IPS-15b (cell line): ENCODE results near the gene CNIH4.
"Not testable (repeated sequence)": the region's sequence is repeated elsewhere in the genome, so short reads cannot be mapped to it uniquely, and the experiment has no call there.

Source experiments
- H3K27me3 ChIP-seq: one replicate; pipeline ENCODE4 v1.6.1; 2013; ENCODE audit warnings: low read length; ENCODE audit not compliant: control insufficient read depth, insufficient read depth
- H3K36me3 ChIP-seq: one replicate; pipeline ENCODE4 v1.6.1; 2013; ENCODE audit warnings: low read length; ENCODE audit not compliant: control insufficient read depth, insufficient read depth
- H3K4me1 ChIP-seq: one replicate; pipeline ENCODE4 v1.6.1; 2013; ENCODE audit warnings: mild to moderate bottlenecking, low read length; ENCODE audit not compliant: control insufficient read depth, insufficient read depth
- H3K4me3 ChIP-seq: one replicate; pipeline ENCODE4 v1.5.1; 2013; ENCODE audit warnings: low read depth, low read length
- H3K9ac ChIP-seq: one replicate; pipeline ENCODE4 v1.6.1; 2013; ENCODE audit warnings: low read depth, mild to moderate bottlenecking, low read length
- H3K9me3 ChIP-seq: one replicate; pipeline ENCODE4 v1.6.1; 2013; ENCODE audit warnings: mild to moderate bottlenecking, low read length; ENCODE audit not compliant: control insufficient read depth, insufficient read depth

CNIH4 gene

DNA sequence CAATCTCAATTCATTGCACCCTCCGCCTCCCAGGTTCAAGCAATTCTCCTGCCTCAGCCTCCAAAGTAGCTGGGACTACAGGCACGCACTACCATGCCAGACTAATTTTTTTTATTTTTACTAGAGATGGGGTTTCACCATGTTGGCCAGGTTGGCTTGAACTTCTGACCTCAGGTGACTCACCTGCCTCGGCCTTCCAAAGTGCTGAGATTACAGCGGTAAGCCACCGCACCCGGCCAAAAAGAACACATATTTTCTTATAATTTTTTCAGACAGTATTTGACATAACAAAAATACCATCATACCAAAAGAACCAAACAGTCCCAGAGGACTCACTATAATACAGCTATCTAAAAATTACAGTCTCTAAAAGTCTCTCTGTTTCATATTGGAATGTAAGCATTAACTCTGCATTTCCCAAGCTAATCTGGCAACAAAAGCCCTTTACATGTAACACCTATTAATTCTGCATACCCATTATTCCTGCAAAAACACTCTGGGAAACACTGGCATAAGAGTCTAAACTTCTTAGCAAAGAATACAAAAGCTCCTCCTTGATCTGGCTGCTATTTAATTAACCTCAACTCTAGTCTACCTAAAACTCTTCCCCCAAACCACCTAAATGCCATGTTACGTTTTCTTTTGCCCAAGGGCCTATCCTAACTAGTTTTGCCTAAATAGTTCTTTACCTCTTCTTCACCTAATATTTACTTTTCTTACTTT lies 51.1 kb downstream of the CNIH4 start:
- H3K9me3 ChIP-seq = no peaks in the 10 kb centered on the region
- no peak overlapping the region for H3K9ac ChIP-seq
- H3K36me3 ChIP-seq = peaks cover 14% of the 10 kb centered on the region
- no peaks in the 10 kb centered on the region for H3K27me3 ChIP-seq
- no peak overlapping the region for H3K4me3 ChIP-seq
- H3K4me1 ChIP-seq = no peaks in the 10 kb centered on the region

GRCh38 chr1:224408294-224408590 lies 51.6 kb downstream of the CNIH4 start:
- Histone ChIP-seq H3K9ac (no peak overlapping the region), H3K9me3 (no peaks in the 10 kb centered on the region), H3K4me3 (no peak overlapping the region), H3K27me3 (no peaks in the 10 kb centered on the region), H3K36me3 (peaks cover 14% of the 10 kb centered on the region), H3K4me1 (no peaks in the 10 kb centered on the region)

- Histone ChIP-seq H3K27me3 (no peaks in the 10 kb centered on the region), H3K9ac (no peak overlapping the region), H3K36me3 (peaks cover 10% of the 10 kb centered on the region), H3K9me3 (no peaks in the 10 kb centered on the region), H3K4me1 (no peaks in the 10 kb centered on the region), H3K4me3 (no peak overlapping the region)
Observed at GRCh38 chr1:224411766-224412165, 55.1 kb downstream of the CNIH4 start.

DNA sequence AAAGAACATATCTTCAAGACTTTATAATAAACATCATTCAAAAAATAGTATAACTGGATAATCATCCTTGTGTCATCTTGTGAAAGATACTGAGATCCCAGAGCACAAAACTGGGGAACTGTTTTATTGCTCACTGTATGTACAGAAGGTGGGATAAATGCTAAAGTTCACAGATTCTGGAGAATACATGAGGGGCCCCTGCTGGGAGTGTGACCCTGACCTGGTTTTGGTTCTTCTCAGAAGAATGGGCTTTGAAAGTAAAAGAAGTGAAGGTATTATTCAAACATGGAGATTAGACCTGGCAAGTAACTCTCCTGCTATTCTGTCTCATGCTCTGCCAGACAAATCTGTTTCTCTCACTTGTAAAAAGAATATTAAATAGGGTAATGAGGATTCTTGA lies 63.4 kb downstream of the CNIH4 start:
- Histone ChIP-seq H3K9ac (no peak overlapping the region), H3K27me3 (no peaks in the 10 kb centered on the region), H3K9me3 (no peaks in the 10 kb centered on the region), H3K36me3 (peaks cover 40% of the 10 kb centered on the region), H3K4me1 (no peaks in the 10 kb centered on the region), H3K4me3 (no peak overlapping the region)

DNA sequence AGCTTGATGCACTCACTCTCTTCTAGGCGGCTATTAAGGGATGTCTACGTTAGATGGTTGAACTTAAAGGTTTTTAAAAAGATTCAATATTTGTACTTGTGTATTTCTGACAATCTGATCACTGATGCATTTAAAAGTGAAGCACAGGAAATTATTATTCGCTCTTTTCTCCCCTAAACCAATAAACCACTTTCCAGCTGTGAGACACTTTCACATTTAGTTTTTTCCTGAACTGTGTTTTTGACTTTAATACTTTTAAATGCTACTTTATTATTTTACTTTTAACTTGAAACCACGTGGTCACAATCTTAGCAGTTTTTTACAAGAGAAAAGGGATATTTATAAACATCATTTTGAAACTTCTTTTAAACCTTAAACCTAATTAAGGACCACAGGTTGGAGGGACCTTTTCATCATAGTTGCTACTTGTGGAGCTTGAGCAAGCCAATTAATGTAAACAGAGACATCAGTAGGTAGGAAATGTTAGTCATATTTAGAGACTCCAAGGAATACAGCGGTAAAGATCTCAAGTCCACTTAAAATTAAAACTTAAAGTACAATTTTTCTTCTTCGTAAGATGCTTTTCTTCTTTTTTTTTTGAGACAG lies 68.7 kb downstream of the CNIH4 start:
- Histone ChIP-seq H3K9ac (no peak overlapping the region), H3K27me3 (no peaks in the 10 kb centered on the region), H3K9me3 (no peaks in the 10 kb centered on the region), H3K36me3 (peaks cover 25% of the 10 kb centered on the region), H3K4me1 (no peaks in the 10 kb centered on the region), H3K4me3 (no peak overlapping the region)

GRCh38 chr1:224426869-224427268 lies 70.2 kb downstream of the CNIH4 start:
- peaks cover 24% of the 10 kb centered on the region for H3K36me3 ChIP-seq
- not testable (repeated sequence) for H3K9ac ChIP-seq, H3K4me1 ChIP-seq, H3K9me3 ChIP-seq, H3K27me3 ChIP-seq, H3K4me3 ChIP-seq

DNA sequence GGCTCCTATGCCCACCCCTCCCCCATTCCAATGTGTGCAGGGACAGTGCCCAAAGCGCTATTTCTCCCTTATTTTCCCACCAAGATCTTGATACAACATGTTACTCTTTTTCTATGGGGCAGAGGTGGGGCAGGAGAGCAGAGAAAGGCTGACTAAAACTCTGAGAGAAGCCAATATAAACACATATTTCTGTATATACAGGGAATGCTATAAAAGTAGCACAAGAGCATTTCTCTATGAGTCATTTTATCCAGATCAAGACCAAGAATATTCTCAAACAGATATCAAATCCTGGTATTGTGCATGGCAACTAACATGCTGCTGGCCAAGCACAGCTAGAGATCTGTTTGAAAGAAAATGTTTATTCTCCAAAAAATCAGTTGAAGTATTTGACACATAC lies 70.7 kb downstream of the CNIH4 start:
- Histone ChIP-seq H3K9me3 (no peaks in the 10 kb centered on the region), H3K4me1 (peaks cover 9% of the 10 kb centered on the region), H3K27me3 (no peaks in the 10 kb centered on the region), H3K4me3 (no peak overlapping the region), H3K9ac (no peak overlapping the region), H3K36me3 (peaks cover 19% of the 10 kb centered on the region)

GRCh38 chr1:224428713-224429112 lies 72.0 kb downstream of the CNIH4 start:
- H3K4me3 ChIP-seq, H3K9ac ChIP-seq, H3K4me1 ChIP-seq, H3K27me3 ChIP-seq, H3K9me3 ChIP-seq: not testable (repeated sequence)
- H3K36me3 ChIP-seq = peaks cover 12% of the 10 kb centered on the region
